GM19023 (cell line): ENCODE data around the gene MVP.
"Not testable (repeated sequence)": the region's sequence is repeated elsewhere in the genome, so short reads cannot be mapped to it uniquely, and the experiment has no call there.

Source experiments
- ATAC-seq: cut with Tn5 transposase; IDR thresholded peaks from one replicate; pipeline ENCODE4 v1.9.1; 2021; ENCODE audit warnings: mild to moderate bottlenecking, moderate library complexity; ENCODE audit not compliant: unreplicated experiment

Gene MVP

DNA sequence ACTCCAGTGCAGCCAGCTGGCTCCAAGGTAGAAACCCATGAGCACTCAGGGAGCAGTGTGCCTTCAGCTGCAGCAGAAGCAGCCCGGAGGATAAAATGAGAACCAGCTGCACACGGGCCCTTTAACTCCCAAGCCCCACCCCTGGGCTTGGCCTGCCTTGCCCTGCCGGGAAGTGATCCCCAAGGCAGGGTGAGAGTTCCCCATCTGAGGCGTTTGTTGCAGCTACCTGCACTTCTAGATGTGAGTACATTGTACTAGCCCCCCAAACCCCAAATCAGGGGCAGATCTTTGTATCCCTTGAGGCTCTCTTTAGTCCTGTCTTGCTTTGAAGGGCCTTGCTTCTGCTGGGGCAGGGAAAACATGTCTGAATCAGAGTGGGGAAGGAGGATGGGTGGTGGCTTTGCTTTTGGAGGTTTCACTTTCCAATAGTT, at the start of gene MVP:
Gene MVP, plus strand, starts transcription at position 192 of the 431 bp plus-strand sequence. CDS start 10,088 bp downstream, outside the sequence.
- no peak for ATAC-seq

DNA sequence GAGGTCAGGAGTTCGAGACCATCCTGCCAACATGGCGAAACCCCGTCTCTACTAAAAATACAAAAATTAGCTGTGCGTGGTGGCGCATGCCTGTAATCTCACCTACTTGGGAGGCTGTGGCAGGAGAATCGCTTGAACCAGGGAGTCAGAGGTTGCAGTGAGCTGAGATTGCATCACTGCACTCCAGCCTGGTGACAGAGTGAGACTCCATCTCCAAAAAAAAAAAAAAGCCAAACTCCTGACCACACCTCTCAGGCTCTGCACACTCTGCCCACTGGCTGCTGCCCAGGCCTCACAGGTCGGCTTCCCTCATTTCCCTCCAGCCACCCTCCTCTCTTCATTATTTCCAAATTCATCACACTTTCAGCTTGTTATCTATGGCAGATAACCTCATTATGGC, 47.9 kb upstream of the MVP start:
- ATAC-seq = not testable (repeated sequence)

DNA sequence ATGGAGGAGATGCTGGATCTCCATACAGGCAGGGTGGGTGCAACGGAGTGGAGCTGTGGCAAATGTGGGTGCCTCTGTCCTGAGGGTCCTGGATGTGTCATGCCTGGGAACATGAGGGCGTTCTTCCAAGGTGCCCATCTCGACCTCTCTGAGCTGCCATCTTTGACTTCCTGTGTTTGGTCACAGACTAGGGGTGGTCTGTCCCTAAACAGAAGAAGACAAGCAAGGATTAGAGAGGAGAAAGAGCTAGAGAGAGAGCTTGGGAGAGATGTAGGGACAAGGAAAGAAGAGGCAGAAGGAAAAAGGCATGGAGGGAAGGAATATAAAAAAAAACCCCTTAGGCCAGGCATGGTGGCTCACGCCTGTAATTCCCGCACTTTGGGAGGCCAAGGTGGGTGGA, 45.5 kb upstream of the MVP start:
- ATAC-seq = no peak

DNA sequence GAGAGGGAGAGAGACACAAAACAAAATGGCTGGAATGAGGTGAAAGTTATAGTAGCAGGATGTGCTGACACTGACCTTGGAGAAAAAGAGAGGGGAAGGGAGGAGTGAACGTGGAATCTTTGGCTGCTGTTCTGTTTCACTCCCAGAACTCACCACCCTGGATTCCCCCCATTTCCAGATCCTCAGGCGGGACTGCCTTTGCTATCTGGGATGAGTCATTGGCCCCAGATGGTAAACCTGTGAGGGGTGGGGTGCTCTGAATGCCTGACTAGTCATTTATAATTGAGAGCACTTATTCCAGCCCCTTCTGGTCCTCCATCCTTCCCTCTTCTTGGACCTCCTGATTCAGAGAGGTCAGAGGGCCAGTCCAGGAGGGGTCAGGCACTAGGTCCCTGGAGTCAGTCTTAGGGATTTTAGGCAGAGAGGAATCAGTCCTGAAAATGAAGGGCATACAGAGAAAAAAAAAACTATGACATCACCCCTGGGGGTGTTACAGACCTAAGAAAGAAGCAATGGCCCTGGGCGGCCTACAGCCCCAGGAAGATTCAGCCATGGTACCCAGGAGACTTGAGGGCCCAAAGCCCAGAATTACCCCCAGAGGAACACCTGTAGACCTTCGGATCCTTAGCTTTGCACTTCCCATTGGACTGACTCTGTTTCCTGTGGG, 44.4 kb upstream of the MVP start:
- ATAC-seq = no peak

DNA sequence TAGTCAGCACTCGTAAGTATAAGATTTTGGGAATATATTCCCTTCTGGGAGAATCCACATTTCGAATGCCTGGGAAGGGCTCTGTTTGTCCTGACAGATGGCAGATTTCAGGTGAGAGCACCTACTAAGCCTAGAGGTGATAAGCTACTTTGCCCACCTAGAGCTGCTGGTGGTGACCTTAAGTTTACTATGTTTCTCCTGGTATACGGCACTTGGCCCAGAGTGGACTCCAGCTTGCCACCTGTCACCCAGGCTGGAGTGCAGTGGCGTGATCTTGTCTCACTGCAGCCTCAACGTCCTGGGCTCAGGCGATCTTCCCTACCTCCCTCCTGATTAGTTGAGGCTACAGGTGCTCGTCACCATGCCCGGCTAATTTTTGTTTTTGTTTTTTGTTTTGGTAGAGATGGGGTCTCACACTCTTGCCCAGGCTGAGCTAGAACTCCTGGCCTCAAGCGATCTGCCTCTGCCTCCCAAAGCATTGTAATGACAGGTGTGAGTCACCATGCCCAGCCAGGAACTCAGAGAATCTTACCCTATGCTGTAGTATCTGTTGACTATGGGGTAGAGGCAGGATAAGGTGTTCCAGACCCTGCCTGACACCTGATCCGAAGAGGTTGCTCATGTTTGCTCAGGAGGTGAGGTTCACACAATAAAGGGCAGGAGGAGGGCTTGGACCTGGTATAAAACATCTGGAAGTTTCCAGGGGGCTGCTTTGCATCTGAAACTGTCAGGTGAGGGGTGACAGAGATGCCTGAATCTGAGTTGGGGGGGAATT, 42.5 kb upstream of the MVP start, which contains the start of gene ZG16:
Gene ZG16, plus strand, starts transcription at position 681 of the 775 bp plus-strand sequence. CDS start 1,011 bp downstream, outside the sequence.
- no peak for ATAC-seq

DNA sequence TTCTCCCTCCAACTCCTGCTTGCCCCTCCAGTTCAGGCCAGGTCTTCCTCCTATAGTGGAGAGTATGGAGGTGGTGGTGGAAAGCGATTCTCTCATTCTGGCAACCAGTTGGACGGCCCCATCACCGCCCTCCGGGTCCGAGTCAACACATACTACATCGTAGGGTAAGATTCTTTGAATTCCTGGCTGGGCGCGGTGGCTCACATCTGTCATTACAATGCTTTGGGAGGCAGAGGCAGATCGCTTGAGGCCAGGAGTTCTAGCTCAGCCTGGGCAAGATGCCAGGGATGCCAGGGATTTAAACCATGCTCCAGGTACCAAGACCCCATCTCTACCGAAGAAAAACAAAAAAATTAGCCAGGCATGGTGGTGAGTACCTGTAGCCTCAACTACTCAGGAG, 40.8 kb upstream of the MVP start:
- ATAC-seq = no peak

DNA sequence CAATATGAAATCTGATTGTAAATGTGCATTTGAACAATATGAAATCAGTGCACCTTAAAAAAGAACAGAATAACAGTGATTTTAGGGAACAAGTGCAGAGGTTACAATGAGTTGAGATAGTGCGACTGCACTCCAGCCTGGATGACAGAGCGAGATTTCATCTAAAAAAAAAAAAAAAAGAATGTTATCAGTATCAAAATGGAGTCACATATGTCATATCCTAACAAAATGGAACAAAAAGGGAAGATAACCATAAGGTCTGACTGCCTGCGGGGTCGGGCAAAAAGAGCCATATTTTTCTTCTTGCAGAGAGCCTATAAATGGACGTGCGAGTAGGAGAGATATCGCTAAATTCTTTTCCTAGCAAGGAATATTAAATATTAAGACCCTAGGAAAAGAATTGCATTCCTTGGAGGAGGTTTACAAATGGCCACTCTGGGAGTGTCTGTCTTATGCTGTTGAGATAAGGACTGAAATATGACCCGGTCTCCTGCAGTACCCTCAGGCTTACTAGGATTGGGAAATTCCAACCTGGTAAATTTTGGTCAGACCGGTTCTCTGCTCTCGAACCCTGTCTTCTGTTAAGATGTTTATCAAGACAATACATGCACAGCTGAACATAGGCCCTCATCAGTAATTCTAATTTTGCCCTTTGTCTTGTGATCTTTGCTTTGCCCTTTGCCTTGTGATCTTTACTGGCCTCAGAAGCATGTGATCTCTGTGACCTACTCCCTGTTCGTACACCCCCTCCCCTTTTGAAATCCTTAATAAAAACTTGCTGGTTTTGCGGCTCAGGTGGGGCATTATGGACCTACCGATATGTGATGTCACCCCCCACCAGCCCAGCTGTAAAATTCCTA, 36.9 kb upstream of the MVP start:
- not testable (repeated sequence) for ATAC-seq

DNA sequence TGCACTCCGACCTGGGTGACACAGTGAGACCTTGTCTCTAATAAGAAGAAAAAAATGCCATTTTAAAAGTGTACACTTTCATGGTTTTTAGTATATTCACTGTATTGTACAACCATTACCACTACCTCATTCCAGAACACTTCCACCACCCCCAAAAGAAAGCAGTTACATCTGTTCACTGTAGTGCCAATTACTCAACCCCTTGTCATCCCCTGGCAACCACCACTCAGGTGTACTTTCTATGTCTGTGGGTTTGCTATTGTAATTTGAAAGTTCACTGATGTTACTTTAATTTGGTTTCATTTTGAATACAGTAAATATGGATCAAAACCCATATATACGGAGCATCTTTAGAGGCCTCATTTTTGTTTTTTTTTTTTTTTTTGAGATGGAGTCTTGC, 36.1 kb upstream of the MVP start:
- no peak for ATAC-seq

DNA sequence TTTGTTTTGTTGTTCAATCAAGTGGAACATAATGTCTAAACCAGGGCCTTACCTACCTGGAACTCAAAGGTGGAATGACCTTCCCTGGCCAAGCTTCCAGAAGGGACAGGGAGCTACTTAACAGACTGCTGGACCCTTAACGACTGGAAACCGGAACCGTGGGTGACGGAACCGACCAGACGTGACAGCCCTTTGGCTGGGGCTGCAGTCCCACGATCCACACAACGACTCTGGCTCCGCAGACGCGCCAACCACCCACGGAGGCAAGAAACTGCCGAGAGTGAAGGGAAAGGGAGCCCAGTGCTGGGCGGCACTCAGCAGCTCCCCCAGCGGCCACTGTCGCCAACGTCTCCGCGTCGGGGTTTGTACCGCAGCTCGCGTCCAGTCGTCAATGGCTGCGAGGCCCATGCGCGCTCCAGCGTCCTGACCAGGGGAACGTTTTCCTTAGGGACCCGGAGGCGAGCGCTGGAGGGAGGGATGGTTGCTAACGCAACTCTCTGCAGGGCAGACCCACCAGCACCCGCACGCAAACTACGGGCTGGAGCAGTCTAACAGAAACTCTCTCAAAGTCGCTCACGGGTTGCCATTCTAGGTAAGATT, 35.3 kb upstream of the MVP start:
- ATAC-seq = no peak

DNA sequence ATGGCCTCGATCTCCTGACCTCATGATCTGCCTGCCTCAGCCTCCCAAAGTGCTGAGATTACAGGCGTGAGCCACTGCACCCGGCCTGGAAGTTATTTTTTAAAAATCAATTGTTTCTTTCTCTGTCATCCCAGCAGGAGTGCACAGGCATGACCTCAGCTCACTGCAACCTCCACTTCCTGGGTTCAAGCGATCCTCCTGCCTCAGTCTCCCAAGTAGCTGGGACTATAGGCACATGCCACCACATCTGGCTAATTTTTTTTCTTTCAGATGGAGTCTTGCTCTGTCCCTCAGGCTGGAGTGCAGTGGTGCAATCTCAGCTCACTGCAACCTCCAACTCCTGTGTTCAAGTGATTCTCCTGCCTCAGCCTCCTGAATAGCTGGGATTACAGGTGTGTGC, 33.1 kb upstream of the MVP start:
- ATAC-seq = not testable (repeated sequence)

DNA sequence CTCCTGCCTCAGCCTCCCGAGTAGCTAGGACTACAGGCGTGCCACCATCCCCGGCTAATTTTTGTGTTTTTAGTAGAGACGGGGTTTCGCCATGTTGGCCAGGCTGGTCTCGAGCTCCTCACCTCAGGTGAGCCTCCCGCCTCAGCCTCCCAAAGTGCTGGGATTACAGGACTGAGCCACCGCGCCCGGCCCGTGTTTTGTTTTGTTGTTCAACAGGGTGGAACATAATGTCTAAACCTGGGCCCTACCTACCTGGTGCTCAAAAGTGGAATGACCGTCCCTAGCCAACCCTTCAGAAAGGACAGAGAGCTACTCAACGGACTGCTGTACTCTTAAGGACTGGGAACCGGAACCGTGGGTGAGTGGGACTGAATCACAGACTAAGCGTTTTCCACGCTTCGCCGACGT, 30.5 kb upstream of the MVP start:
- ATAC-seq = no peak

DNA sequence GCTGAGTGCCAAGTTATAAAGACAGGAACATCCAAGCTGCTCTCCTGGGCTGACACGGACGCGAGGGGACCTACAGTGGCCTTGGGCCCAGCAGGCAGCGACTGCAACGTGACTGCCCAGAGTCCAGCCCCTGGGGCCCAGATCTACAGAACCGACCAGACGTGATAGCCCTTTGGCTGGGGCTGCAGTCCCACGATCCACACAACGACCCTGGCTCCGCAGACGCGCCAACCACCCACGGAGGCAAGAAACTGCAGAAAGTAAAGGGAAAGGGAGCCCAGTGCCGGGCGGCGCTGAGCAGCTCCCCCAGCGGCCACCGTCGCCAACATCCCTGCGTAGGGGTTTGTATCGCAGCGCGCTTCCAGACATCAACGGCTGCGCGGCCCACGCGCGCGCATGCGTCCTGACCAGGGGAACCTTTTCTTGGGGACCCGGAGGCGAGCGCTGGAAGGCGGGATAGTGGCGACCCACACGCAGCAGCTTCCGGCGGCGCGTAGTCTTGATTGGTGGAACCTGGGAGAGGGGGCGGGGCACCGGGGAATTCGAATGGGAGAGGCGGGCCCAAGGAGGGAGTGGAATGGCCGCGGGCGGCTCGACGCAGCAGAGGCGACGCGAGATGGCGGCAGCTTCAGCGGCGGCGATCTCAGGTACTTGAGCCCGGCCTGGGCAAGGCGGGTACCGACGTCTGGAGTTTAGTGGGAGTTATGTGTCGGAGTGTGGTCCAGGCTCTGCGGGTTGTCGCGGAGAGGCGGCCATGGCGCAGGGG, 29.9 kb upstream of the MVP start, which contains the start of gene KIF22:
Gene KIF22, plus strand, starts transcription at position 569 of the 766 bp plus-strand sequence. Its CDS starts 9 bp downstream, at position 578.
- ATAC-seq = peak; percentile 94

DNA sequence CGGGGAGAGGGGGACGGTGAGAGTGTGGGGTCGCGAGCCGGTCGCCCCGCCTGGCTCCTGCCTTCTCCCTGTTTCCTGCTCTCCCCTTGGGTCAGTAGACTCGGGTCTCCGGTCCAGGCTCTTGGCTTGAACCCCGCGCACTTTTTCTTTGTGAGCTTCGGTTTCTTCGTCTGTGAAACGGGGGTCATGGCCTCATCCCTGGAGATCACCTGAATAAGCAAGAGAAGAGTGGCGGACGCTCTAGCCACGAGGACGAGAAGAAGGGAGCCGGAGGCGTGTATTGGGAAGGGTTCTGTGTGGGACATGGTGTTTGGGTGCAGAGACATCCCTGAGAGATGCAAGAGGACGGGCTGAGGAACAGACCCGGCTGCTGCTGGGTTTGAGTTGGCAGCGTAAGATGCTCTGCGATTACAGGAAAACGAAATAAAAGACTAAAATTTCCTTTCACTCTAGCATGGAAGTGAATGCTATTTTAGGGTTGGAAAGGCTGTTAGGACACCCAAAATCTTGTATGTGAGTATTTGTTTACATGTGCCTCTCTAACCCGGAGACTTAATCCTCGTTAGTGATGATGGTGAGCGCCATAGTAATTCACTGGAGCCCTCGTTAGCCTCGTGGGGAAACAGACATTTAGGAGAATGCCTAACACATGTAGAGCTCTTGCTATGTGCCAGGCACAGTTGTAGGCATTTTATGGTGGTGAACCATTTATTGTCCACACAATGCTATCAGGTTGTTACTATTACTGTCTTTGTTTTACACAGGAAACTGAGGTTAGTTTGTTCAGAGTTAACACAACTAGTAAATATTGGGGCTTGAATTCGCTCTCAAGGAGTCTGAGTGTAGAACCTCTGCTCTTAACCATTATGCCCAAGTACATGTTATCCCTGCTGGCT, 29.1 kb upstream of the MVP start:
- ATAC-seq = peak; percentile 20

DNA sequence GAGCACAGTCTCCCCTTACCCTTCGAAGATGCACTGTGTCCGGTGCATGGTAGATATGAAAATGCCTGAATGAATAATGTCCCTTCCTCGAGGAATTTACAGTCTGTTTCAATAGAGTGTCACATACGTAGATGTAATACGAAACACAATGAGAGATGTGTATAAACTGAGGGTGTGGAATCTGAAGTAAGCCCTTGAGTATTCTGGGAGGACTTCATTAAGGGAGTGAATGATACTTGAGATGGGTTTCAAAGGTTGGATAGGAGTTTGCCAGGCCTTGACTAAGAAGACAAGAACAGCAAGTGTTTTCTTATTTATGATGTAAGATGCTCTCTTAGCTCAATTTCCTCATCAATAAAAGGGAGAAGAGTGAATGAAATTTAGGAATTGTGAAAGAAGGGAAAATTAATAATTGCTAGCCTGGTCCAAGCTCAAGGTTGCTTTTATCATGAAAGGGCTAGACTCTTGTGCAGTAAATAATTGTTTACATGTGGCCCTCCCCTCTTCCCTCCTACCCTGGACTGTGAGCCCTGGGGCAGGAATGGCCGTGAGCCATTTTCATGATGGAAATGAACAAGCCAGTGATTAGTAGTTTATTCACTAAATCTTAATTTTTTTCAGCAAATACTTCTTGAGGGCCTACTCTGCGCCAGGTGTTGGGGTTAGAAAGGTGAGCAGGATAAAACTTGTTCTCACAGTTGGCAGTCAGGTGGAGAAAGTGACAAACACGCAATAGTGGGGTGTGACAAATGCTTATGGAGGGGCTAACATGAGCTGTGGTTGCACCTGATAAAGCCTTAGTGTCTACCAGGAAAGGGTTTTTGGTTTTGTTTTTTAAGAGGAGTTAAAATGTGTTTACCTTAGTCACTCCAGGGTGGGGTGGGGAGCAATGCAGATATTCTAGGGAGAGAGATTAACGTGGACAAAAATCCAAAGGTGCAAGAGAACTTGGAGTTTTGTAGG, 28.1 kb upstream of the MVP start:
- ATAC-seq = no peak

DNA sequence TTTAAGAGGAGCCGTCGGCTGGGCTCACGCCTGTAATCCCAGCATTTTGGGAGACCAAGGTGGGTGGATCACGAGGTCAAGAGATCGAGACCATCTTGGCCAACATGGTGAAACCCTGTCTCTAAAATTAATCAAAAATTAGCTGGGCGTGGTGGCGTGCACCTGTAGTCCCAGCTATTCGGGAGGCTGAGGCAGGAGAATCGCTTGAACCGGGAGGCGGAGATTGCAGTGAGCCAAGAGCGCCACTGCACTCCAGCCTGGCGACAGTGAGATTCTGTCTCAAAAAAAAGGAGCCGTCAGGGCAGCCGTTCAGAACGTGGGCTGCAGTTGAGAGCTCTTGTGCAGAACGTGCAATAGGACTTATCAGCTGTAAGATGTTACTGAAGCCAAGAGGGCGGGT, 27.1 kb upstream of the MVP start:
- not testable (repeated sequence) for ATAC-seq

DNA sequence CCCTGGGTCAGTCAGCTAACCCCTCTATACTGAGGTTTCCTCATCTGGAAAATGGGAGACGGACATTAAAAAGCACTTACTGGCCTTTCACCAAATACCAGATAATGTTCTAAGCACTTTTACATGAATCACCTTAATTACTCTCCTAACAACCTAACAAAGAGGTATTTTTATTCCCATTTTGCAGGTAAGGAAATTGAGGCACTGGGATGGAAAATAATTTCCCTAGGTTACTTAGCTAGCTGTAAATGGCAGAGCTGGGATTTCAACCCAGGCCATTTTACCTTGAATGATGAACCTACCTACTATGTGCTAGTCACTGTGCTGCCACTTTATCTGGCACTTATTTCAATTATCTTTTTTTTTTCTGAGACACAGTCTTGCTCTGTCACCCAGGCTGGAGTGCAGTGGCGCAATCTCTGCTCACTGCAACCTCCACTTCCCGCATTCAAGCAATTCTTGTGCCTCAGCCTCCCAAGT, 26.0 kb upstream of the MVP start:
- ATAC-seq = no peak

DNA sequence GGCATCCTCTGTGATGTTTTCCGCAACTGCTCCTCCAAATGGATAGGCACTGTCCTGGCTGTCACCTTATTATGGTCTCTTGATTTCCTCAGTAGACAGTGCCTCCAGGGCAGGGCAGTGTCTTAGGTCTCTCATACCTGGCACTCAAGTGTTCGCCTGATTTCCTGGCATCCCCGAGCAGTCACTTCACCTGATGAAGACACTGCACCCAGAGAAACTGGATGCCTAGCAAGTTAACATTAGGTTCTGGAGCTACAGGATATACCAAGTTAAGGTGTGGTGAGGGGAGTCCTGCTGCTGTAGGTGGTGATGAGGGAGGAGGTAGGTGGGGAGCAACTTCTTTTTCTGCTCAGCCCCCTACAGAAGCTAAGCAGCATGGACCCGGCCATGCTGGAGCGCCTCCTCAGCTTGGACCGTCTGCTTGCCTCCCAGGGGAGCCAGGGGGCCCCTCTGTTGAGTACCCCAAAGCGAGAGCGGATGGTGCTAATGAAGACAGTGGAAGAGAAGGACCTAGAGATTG, 17.8 kb upstream of the MVP start:
- ATAC-seq = no peak
